GM12864 (cell line): ENCODE data around the gene NUDT8.

ENCODE experiments used
- DNase-seq: peaks from one replicate; pipeline ENCODE4 v3.0.0-alpha.2; 2011; ENCODE audit warnings: low read depth
- H3K4me3 ChIP-seq: 2 replicates; pipeline ENCODE4 v1.5.1; 2011; ENCODE audit warnings: mild to moderate bottlenecking, low read depth, low read length, control low read depth
- CTCF ChIP-seq: IDR thresholded peaks from 2 replicates; pipeline ENCODE4 v1.5.1; 2011; ENCODE audit warnings: low read depth, mild to moderate bottlenecking, moderate library complexity, low read length, control low read depth, inconsistent platforms; ENCODE audit errors: missing control alignments

The NUDT8 gene

GRCh38 chr11:67582011-67582410 lies 47.7 kb downstream of the NUDT8 start:
- no peak overlapping the region for H3K4me3 ChIP-seq
- no peak for DNase-seq

GRCh38 chr11:67581469-67581868 lies 48.3 kb downstream of the NUDT8 start:
- TF ChIP-seq CTCF: no peak
- DNase-seq: no peak
- no peak overlapping the region for H3K4me3 ChIP-seq

More at GRCh38 chr11:67582011-67582410, 47.7 kb downstream of the NUDT8 start:
- no peak for TF ChIP-seq CTCF

DNA sequence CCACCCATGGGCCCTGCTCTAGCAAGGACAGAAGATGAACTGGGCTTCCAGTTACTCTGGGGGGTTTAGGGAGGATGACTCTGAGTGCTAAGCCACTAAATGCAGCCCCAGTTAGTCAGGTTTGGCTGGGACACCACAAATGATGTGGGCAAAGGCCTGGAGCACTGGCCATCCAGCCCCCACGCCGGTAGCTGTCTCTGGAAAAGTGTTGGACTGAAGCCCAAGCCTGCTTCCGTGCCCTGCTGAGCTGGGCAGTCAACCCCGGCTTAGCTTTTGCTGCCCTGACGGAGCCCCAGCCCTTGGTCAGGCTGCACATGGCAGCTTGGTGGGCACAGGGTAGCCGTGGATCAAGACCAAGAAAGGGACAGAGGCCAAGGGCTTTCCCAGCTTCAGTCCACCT lies 51.8 kb downstream of the NUDT8 start:
- no peak for DNase-seq
- TF ChIP-seq CTCF: no peak
- H3K4me3 ChIP-seq: no peak overlapping the region
